Measurements from ENCODE around the gene MYCN.
"Not testable (repeated sequence)": the region's sequence is repeated elsewhere in the genome, so short reads cannot be mapped to it uniquely, and the experiment has no call there.

Gene MYCN

DNA sequence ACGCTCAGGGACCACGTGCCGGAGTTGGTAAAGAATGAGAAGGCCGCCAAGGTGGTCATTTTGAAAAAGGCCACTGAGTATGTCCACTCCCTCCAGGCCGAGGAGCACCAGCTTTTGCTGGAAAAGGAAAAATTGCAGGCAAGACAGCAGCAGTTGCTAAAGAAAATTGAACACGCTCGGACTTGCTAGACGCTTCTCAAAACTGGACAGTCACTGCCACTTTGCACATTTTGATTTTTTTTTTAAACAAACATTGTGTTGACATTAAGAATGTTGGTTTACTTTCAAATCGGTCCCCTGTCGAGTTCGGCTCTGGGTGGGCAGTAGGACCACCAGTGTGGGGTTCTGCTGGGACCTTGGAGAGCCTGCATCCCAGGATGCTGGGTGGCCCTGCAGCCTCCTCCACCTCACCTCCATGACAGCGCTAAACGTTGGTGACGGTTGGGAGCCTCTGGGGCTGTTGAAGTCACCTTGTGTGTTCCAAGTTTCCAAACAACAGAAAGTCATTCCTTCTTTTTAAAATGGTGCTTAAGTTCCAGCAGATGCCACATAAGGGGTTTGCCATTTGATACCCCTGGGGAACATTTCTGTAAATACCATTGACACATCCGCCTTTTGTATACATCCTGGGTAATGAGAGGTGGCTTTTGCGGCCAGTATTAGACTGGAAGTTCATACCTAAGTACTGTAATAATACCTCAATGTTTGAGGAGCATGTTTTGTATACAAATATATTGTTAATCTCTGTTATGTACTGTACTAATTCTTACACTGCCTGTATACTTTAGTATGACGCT is 5.8 kb downstream of the MYCN start:
- DNase-seq, result no peak

- no peak for DNase-seq
Measured at GRCh38 chr2:15946983-15947382, 6.6 kb downstream of the MYCN start.

DNA sequence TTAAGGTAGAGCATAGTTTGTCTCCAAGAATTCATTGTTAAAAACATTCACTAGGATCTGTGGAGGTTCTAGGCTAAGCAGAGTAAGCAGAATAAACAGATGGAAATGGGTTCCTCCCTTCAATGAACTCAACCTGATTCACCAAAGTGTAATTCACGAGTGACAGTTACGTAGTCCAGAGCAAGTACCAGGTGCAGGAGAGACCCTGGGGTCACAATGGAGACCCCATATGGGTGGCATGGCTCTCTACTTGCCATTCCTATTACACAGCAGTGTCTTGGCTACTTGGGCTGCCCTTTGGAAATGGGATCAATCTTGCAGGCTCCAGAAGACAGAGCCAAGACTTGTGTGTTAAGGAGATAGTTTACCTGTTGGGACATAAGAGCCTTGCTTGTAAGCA is 7.1 kb downstream of the MYCN start:
- DNase-seq, result no peak

DNA sequence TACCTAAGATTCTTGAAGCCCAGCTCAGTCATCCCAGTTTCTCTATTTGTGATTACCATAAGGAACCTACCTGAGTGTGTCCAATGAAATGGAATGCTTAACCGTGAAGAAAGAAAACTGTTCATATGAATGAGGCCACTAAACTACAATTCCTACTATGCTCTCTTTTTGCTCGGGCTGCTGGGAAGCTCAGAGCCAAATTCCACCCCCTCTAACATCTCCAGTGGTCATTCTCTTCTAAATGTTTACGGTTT is 8.3 kb downstream of the MYCN start:
- no peak for DNase-seq

- no peak for DNase-seq
Measured at GRCh38 chr2:15949126-15949525, 8.8 kb downstream of the MYCN start.

GRCh38 chr2:15949551-15949950 is 9.2 kb downstream of the MYCN start:
- no peak for DNase-seq

DNA sequence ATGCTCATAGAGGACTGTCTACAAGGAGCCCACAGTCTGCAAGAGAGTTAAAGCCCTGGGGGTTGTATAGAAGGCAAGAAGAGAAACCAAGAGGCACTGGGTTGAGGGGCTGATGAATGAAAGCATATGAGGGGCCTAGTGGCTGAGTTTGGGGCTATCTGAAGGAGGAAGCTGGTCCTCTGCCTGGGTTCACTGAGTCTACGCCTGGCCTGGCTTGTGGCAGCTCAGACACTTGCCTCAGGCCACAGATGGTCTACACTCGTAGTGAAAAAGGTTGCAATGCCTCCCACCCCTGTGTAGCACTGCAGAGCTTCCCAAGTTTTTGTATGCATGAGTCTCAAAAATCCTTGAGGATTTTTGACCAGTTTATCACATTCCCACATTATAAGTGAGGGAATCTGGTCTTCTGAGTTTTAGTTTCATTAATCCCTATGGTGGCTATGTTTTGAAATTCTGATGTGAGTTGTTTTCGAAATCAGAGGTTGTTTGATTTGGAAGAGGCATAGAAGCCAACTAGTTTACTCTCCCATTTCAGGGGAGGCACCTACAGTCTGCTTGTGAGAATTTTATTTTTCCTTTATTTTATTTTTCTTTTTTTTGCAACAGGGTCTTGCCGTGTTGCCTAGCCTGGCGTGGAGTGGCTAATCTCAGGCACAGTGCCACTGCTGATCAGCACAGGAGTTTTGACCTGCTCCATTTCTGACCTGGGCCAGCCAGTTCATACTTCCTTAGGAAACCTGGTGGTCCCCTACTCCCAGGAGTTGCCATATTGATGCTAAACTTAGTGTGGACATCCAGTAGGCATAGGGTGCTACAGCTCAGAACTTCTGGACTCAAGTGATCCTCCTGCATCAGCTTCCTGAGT is 10.0 kb downstream of the MYCN start:
- no peak for DNase-seq

DNA sequence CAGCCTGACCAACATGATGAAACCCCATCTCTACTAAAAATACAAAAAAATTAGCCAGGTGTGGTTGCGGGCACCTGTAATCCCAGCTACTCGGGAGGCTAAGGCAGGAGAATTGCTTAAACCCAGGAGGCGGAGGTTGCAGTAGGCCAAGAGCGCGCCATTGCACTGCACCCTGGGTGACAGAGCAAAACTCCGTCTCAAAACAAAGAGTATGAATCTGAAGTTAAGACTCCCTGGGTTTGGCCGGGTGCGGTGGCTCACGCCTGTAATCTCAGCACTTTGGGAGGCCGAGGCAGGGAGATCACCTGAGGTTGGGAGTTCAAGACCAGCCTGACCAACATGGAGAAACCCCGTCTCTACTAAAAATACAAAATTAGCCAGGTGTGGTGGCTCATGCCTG is 11.6 kb downstream of the MYCN start:
- not testable (repeated sequence) for DNase-seq

DNA sequence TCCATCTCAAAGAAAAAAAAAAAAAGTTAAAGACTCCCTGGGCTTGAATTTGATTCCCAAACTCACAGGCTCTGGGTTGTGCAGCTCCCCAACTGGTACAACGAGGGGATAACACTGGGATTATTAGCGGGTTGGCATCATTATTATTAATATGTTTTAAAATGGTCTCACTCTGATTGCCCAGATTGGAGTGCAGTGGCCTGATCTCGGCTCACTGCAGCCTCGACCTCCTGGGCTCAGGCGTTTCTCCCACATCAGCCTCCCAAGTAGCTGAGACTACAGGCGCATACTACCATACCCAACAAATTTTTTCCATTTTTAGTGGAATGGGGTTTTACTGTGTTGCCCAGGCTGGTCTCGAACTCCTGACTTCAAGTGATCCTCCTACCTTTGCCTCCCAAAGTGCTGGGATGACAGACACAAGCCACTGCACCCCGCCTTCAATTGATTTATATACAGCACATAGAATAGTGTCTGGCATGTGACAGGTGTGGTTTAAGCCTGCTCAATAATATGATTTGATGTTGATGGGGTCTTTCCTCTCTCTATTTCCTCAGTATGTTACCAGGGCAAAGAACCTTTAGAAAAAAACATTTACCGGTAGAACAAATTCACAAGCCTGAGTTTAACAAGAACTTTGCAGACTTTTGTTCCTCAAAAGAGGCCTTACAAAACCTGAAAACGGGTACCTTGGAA is 12.2 kb downstream of the MYCN start:
- DNase-seq, result no peak

- DNase-seq, result no peak
Measured at GRCh38 chr2:15953147-15953630, 12.8 kb downstream of the MYCN start.

- no peak for DNase-seq
Measured at GRCh38 chr2:15953891-15954680, 13.7 kb downstream of the MYCN start.

DNA sequence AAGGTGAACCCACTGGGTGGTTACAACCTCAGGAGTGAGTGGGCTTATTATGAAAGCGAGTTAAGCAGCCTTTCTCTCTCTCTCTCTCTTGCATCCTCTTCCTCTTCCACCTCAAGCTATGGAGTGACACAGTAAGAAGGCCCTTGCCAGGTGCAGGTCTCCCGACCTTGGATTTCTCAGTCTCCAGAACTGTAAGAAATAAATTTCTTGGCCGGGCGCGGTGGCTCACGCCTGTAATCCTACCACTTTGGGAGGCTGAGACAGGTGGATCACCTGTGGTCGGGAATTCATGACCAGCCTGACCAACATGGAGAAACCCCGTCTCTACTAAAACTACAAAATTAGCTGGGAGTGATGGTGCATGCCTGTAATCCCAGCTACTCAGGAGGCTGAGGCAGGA is 14.4 kb downstream of the MYCN start:
- no peak for DNase-seq

GRCh38 chr2:15955232-15955988 is 15.1 kb downstream of the MYCN start:
- DNase-seq, result no peak

DNA sequence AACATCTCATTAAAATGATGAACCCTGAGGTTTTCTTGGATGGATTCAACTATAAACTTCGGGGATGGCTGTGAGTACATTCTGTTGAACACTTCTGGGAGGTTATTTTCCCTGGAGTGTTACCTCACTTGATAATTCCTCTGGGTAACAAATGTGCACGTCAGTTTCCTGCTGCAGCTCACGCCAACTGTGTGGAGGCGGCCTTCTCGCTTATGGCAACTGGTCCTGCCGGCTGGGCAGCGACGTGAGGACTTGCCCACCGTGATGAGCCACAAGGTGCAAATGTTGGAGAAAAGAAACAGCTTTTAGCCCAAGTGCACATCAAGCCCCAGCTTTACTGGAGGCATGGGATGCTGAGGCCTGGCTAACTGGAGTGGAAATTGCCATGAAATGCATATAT is 15.9 kb downstream of the MYCN start:
- DNase-seq, result no peak

DNA sequence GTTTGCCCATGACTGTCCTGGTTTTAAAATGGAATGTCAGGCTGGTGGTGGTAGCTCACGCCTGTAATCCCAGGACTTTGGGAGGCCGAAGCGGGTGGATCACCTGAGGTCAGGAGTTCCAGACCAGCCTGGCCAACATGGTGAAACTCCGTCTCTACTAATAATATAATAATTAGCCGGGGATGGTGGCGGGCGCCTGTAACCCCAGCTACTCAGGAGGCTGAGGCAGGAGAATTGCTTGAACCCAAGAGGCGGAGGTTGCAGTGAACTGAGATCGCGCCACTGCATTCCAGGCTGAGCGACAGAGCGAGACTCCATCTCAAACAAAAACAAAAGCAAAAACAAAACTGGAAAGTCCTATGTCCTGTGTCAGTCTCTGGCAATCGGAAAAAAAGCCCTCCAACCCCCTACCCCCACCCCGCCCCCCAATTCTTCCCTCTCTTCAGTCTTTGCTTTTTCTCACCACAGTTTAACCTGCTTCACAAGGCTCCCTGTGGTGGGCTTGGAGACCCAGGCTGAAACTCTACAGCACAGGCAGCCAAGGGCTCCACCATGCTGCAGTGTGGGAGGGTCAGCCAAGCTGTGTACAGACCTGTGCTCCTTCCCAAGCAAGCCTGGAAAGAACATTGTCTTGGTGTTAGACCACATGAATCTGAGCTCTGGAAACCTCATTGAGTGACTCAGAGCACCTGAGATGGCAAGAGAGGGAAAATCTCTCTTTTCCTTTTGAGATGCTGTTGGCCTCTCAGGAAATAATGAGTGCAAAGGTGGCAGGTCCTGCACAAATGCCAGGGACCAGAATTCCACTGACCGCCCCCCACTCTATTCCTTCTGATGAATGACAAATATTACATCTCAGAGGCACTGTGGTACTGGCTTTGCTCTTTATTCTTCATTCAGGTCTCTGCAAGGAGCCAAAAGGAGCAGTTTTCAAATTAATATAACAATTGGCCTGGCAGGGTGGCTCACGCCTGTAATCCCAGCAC is 16.7 kb downstream of the MYCN start:
- DNase-seq, result no peak

DNA sequence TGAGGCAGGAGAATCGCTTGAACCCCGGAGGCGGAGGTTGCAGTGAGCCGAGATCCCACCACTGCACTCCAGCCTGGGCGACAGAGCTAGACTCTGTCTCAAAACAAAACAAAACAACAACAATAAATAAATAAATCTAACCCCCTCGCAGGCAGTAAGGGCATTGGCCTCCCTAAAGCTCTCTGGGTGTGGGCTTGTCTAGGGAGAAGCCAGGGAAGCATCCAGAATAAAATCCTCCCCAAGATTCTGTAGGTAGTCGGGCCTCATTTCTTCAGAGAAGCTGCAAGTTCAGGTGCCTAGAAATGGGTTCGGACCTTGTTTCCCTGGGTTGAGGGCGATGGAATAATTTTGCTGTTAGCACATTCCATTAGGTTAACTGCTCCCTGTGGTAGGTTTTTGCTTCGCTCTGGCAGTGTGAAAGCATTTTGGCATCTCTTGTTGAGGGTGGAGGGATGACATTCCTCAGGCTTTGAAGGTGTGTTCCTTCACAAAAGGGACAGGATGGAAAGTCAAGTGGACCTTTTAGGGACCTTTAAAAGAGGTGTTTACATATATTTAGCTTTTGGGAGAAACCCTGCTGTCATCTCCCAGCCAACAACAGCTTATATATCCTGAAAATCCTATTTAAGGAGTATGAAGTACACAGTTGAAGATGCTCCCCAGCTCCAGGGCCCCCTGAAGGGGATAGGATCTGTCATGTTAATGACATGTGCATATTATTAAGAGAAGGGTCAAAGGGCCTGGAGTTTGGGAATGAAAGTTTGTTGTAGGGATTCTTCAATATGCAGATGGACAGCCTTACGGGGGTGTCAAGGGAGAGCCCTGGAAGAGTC is 17.7 kb downstream of the MYCN start:
- DNase-seq, result no peak

- DNase-seq, result no peak
Measured at GRCh38 chr2:15959331-15960153, 19.2 kb downstream of the MYCN start.

- DNase-seq, result not testable (repeated sequence)
Measured at GRCh38 chr2:15960154-15960520, 19.8 kb downstream of the MYCN start.
